Astrocyte (in vitro differentiated cells and primary cell): ENCODE measurements around the gene VRK1. TPM values are rescaled to one million over a fixed set of nuclear protein-coding genes. Genes with fewer than 3 reads are reported as not detected.

ENCODE experiments used
- DNase-seq: peaks from one replicate; pipeline ENCODE4 v3.0.0-alpha.2; 2010; ENCODE audit warnings: low read depth
- FAIRE-seq: peaks from 2 replicates; lab custom pipeline; 2011; peaks lifted over from hg19 to GRCh38; lab: Jason Lieb, UNC
- H2AFZ ChIP-seq: 2 replicates; pipeline ENCODE4 v1.6.0; 2012; ENCODE audit warnings: low read depth, low read length, inconsistent platforms
- H3K27ac ChIP-seq: 2 replicates; pipeline ENCODE4 v1.5.1; 2011; ENCODE audit warnings: low read depth, low read length, inconsistent platforms
- H3K27me3 ChIP-seq: 2 replicates; pipeline ENCODE4 v1.6.0; 2011; ENCODE audit warnings: low read length, inconsistent platforms; ENCODE audit not compliant: insufficient read depth
- H3K36me3 ChIP-seq: 2 replicates; pipeline ENCODE4 v1.5.1; 2011; ENCODE audit warnings: low read length, inconsistent platforms; ENCODE audit not compliant: insufficient read depth
- H3K4me1 ChIP-seq: 2 replicates; pipeline ENCODE4 v1.5.1; 2011; ENCODE audit warnings: low read length, inconsistent platforms; ENCODE audit not compliant: insufficient read depth
- H3K4me2 ChIP-seq: 2 replicates; pipeline ENCODE4 v1.6.0; 2012; ENCODE audit warnings: low read length, inconsistent platforms
- H3K4me3 ChIP-seq: 2 replicates; pipeline ENCODE4 v1.5.1; 2011; ENCODE audit warnings: low read depth, mild to moderate bottlenecking, low read length, inconsistent platforms; ENCODE audit not compliant: insufficient read depth
- H3K79me2 ChIP-seq: 2 replicates; pipeline ENCODE4 v1.6.0; 2012; ENCODE audit warnings: mild to moderate bottlenecking, low read length, inconsistent platforms; ENCODE audit not compliant: insufficient read depth
- H3K9ac ChIP-seq: 2 replicates; pipeline ENCODE4 v1.6.0; 2012; ENCODE audit warnings: mild to moderate bottlenecking, low read length, inconsistent platforms
- H3K9me3 ChIP-seq: 2 replicates; pipeline ENCODE4 v1.5.1; 2012; ENCODE audit warnings: low read depth, mild to moderate bottlenecking, low read length, inconsistent platforms; ENCODE audit not compliant: insufficient read depth
- H4K20me1 ChIP-seq: 2 replicates; pipeline ENCODE4 v1.6.0; 2012; ENCODE audit warnings: low read length, inconsistent platforms; ENCODE audit not compliant: insufficient read depth
- H3K27ac Mint-ChIP-seq: one replicate; pipeline ENCODE4 v1.8.0; 2021; ENCODE audit warnings: mild to moderate bottlenecking, mixed read lengths; ENCODE audit not compliant: unreplicated experiment
- H3K27me3 Mint-ChIP-seq: one replicate; pipeline ENCODE4 v1.8.0; 2021; ENCODE audit warnings: low read depth, mixed read lengths; ENCODE audit not compliant: unreplicated experiment
- H3K36me3 Mint-ChIP-seq: one replicate; pipeline ENCODE4 v1.8.0; 2021; ENCODE audit warnings: low read depth, mixed read lengths; ENCODE audit not compliant: unreplicated experiment
- H3K4me1 Mint-ChIP-seq: one replicate; pipeline ENCODE4 v1.8.0; 2021; ENCODE audit warnings: low read depth, mixed read lengths; ENCODE audit not compliant: unreplicated experiment
- H3K4me3 Mint-ChIP-seq: one replicate; pipeline ENCODE4 v1.8.0; 2021; ENCODE audit warnings: mild to moderate bottlenecking, moderate library complexity, mixed read lengths; ENCODE audit not compliant: unreplicated experiment
- H3K9me3 Mint-ChIP-seq: one replicate; pipeline ENCODE4 v1.8.0; 2021; ENCODE audit warnings: mild to moderate bottlenecking, mixed read lengths; ENCODE audit not compliant: unreplicated experiment
- EZH2 ChIP-seq: IDR thresholded peaks from 2 replicates; pipeline ENCODE4 v1.6.1; 2012; ENCODE audit warnings: mild to moderate bottlenecking, low read length, inconsistent platforms; ENCODE audit not compliant: insufficient read depth
- total RNA-seq: library from RNA; stranded (reverse); gene quantifications from 2 replicates; pipeline ENCODE4 v1.2.1, GENCODE V29; 2021
- TF ChIP-seq, protein P1 (sequence below): IDR thresholded peaks from 2 replicates; pipeline ENCODE4 v1.5.1; 2011; ENCODE audit warnings: low read depth, mild to moderate bottlenecking, inconsistent platforms, low read length, moderate library complexity; ENCODE audit not compliant: insufficient read depth

Gene VRK1
- total RNA-seq, 1 donor from 2014 or later = 11.6 TPM

DNA sequence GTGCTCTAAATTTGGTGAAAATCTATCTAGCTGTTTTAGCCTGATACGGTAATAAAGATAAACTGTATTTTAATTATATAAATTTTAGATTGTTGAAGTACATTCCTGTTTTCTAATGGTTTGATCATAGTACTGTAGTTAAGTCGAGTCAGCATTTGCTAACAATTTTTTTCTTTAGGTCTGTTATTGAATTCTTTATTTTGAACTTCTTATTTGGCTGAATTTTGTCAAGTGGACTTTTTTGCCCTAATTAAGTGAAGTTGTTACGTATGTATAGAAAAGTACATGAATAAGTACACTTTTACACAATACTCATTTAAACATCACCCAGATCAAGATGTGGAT is 66.8 kb downstream of the VRK1 start:
- H3K27me3 Mint-ChIP-seq = no peaks in the 10 kb centered on the region
- Histone ChIP-seq H3K9ac (no peak overlapping the region), H3K4me1 (no peaks in the 10 kb centered on the region), H3K79me2 (no peaks in the 10 kb centered on the region), H3K36me3 (peaks cover 5% of the 10 kb centered on the region), H3K4me3 (no peak overlapping the region), H4K20me1 (peaks cover 3% of the 10 kb centered on the region), H3K9me3 (no peaks in the 10 kb centered on the region), H3K27me3 (no peaks in the 10 kb centered on the region), H3K4me2 (no peak overlapping the region), H3K27ac (no peak overlapping the region), H2AFZ (no peak overlapping the region)
- H3K9me3 Mint-ChIP-seq = no peaks in the 10 kb centered on the region
- DNase-seq (no peak), FAIRE-seq (no peak)
- peaks cover 8% of the 10 kb centered on the region for H3K4me1 Mint-ChIP-seq
- no peak overlapping the region for H3K4me3 Mint-ChIP-seq
- no peak overlapping the region for H3K27ac Mint-ChIP-seq
- H3K36me3 Mint-ChIP-seq = no peaks in the 10 kb centered on the region
- TF ChIP-seq, protein P1, sequence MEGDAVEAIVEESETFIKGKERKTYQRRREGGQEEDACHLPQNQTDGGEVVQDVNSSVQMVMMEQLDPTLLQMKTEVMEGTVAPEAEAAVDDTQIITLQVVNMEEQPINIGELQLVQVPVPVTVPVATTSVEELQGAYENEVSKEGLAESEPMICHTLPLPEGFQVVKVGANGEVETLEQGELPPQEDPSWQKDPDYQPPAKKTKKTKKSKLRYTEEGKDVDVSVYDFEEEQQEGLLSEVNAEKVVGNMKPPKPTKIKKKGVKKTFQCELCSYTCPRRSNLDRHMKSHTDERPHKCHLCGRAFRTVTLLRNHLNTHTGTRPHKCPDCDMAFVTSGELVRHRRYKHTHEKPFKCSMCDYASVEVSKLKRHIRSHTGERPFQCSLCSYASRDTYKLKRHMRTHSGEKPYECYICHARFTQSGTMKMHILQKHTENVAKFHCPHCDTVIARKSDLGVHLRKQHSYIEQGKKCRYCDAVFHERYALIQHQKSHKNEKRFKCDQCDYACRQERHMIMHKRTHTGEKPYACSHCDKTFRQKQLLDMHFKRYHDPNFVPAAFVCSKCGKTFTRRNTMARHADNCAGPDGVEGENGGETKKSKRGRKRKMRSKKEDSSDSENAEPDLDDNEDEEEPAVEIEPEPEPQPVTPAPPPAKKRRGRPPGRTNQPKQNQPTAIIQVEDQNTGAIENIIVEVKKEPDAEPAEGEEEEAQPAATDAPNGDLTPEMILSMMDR = no peak
- no peak for TF ChIP-seq EZH2

DNA sequence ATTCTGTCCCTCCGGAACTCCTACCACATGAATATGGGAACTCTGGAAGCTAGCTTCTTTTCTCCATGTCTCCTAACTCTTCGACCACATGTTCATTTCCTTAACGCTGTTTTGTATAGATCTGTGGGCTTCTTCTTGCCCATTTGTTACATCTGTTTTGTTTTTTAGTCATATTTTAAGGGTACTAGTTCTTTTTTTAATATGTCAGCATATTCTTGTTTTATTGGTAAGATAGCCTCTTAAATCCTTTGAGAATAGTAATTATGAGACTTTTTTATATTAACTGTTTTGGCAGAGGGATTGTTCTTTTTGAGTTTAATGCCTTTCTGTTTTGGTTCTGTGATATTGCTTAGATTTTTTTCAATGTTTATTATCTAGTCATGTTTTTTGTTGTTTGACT is 70.5 kb downstream of the VRK1 start:
- no peak overlapping the region for H3K27ac Mint-ChIP-seq
- Histone ChIP-seq H4K20me1 (no peaks in the 10 kb centered on the region), H2AFZ (no peak overlapping the region), H3K4me3 (no peak overlapping the region), H3K27ac (no peak overlapping the region), H3K9ac (no peak overlapping the region), H3K9me3 (no peaks in the 10 kb centered on the region), H3K79me2 (no peaks in the 10 kb centered on the region), H3K4me2 (no peak overlapping the region), H3K4me1 (no peaks in the 10 kb centered on the region), H3K36me3 (peaks cover 5% of the 10 kb centered on the region), H3K27me3 (no peaks in the 10 kb centered on the region)
- TF ChIP-seq, protein P1 = no peak
- no peak for TF ChIP-seq EZH2
- H3K4me3 Mint-ChIP-seq = no peak overlapping the region
- no peaks in the 10 kb centered on the region for H3K9me3 Mint-ChIP-seq
- FAIRE-seq = no peak
- no peaks in the 10 kb centered on the region for H3K4me1 Mint-ChIP-seq
- no peak for DNase-seq
- no peaks in the 10 kb centered on the region for H3K27me3 Mint-ChIP-seq
- no peaks in the 10 kb centered on the region for H3K36me3 Mint-ChIP-seq

DNA sequence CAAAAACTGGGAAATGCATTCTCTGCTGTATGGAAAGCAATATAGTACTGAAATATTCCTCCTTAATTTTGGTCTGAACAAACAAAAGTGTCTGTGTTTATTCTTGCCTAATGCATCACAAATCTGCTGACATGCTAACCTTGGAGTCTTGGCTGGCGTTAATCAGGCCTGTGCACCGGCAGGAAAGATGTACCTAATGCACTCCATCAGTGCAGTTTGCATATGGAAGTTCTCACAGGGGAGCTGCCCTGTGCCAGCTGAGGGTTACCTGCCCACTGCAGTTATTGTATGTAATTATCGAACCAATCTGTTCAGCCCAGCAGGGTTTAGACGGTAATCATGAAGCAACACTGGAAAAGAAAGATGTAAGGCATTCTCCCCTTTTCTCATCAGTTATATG is 76.9 kb downstream of the VRK1 start:
- no peaks in the 10 kb centered on the region for H3K27me3 Mint-ChIP-seq

More for the DNA sequence above, 76.9 kb downstream of the VRK1 start:
- Histone ChIP-seq H3K36me3 (no peaks in the 10 kb centered on the region), H3K9me3 (no peaks in the 10 kb centered on the region), H3K4me1 (no peaks in the 10 kb centered on the region), H3K9ac (no peak overlapping the region), H3K79me2 (no peaks in the 10 kb centered on the region), H3K27me3 (no peaks in the 10 kb centered on the region), H2AFZ (no peak overlapping the region), H3K4me3 (no peak overlapping the region), H3K4me2 (no peak overlapping the region), H3K27ac (no peak overlapping the region), H4K20me1 (no peaks in the 10 kb centered on the region)
- TF ChIP-seq, protein P1 = no peak
- TF ChIP-seq EZH2 = no peak
- Mint-ChIP-seq H3K27ac (no peak overlapping the region), H3K36me3 (no peaks in the 10 kb centered on the region), H3K4me3 (no peak overlapping the region), H3K4me1 (no peaks in the 10 kb centered on the region), H3K9me3 (no peaks in the 10 kb centered on the region)
- DNase-seq = no peak
- no peak for FAIRE-seq
